Adrenal gland (tissue), 5 donors: ENCODE data around the gene SYNDIG1.

Experiments
- POLR2A ChIP-seq, 2 donors: fragments of 450-650 bp; IDR thresholded peaks; one replicate each; pipeline ENCODE4 v1.6.1; 2017; ENCODE audit warnings: antibody characterized with exemption in 2 of 2, mild to moderate bottlenecking in 2 of 2, moderate library complexity in 1 of 2
- TF ChIP-seq, protein P1 (sequence below), 6 experiments: fragments of 450-650 bp in 4 of 6; fragments of 200-600 bp in 2 of 6; sonication (generic) in 1 of 6; IDR thresholded peaks; 1 replicate in 5 of 6; 2 replicates in 1 of 6; pipeline versions ENCODE4 v1.5.1 to v1.8.0; 2016 to 2021; ENCODE audit warnings: antibody characterized with exemption in 6 of 6, mild to moderate bottlenecking in 2 of 6, moderate library complexity in 1 of 6
- donor health status: DM: no; HTN: no; CAD: no.

DNA sequence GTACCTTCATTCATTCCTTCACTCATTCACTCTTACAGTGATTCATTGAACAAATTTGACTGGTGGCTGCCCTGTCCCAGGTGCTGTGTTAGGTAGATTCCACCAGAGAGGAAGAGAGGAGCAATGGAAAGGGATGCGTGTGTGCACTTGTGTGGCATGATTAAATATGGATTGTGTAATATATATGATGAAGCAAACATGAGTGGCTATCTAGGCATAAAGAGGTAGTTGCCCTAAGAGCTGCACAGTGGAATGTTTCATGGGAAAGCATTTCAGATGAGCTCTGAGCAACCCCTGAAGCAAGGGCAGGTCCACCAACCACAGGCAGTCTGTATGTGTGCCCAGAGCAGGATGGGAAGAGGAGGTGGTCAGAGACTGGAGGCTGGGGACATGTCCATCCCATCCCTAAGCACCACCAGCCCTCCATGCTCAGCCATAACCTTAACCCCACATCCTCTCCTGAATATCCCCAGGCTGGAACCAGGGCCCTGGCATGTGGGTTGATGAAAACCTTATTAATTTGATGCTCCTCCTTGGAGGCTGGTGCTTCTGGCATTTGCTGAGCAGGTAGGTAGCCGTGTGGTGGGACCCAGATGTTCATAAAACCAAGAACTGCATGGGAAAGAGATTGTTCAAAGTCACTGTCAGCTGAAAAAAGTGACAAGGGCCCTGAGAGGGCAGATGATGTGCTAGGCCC lies 226.2 kb downstream of the SYNDIG1 start:
- TF ChIP-seq, protein P1, sequence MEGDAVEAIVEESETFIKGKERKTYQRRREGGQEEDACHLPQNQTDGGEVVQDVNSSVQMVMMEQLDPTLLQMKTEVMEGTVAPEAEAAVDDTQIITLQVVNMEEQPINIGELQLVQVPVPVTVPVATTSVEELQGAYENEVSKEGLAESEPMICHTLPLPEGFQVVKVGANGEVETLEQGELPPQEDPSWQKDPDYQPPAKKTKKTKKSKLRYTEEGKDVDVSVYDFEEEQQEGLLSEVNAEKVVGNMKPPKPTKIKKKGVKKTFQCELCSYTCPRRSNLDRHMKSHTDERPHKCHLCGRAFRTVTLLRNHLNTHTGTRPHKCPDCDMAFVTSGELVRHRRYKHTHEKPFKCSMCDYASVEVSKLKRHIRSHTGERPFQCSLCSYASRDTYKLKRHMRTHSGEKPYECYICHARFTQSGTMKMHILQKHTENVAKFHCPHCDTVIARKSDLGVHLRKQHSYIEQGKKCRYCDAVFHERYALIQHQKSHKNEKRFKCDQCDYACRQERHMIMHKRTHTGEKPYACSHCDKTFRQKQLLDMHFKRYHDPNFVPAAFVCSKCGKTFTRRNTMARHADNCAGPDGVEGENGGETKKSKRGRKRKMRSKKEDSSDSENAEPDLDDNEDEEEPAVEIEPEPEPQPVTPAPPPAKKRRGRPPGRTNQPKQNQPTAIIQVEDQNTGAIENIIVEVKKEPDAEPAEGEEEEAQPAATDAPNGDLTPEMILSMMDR (IDR thresholded peaks at IDR 0.05) = no peak
- no peak for TF ChIP-seq POLR2A (IDR thresholded peaks at IDR 0.05)
